Left colon (tissue), 2 donors: ENCODE results near the gene GNMT. TPM values are rescaled to one million over a fixed set of nuclear protein-coding genes. Genes with fewer than 3 reads are reported as not detected.

ENCODE experiments used
- ATAC-seq: fragments of 200-7000 bp; cut with Tn5 transposase; one replicate; pipeline ENCODE4 v1.9.1; 2020; ENCODE audit warnings: mild to moderate bottlenecking, moderate library complexity
- DNase-seq, 2 donors: peaks; one replicate each; pipeline ENCODE4 v3.0.0-alpha.2; 2020
- intact Hi-C, 2 donors: fragments of 100-400 bp; cut with DNase I in 1 of 2; cut with micrococcal nuclease in 1 of 2; formaldehyde crosslinking; loops; one replicate each; pipeline versions ENCODE4 v1.11.2 to v1.14.0; 2022; cut with DNase I, micrococcal nuclease
- total RNA-seq, 2 donors: library from RNA; stranded (reverse); fragmentation: NEBNext Ultra II Directional; extraction: Animal tissue kit (Norgen Biotek cat#: 25700); gene quantifications; one replicate each; pipeline ENCODE4 v1.2.1, GENCODE V29; 2021
- donor health status: DM: no; HTN: no; CAD: no.
- donor health status: DM: yes; HTN: yes; CAD: no.

GNMT gene
- total RNA-seq, 2 donors from 2014 or later = 0.37 TPM; not detected in 1

DNA sequence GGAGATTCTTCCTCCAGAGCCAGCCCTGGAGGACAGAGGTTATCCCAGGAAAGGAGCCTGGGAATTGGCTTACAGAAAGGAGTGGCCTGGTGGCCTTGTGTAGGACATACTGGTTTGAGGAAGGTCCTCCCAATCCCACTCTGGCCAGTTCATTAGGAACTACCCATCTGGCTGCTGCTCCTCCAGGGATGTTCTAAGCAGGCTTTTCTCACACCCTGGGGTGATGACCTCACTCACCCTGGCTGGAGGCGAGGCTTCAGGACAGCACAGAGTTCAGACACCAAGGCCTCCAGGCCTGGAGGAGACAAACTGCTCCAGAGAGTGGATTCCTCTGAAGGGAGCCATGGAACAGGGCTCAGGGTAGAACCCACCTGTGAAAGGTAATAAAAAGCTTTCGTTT, 8.9 kb downstream of the GNMT start:
- no peak for ATAC-seq
- no peak for DNase-seq
- intact Hi-C loops = no loop called here

DNA sequence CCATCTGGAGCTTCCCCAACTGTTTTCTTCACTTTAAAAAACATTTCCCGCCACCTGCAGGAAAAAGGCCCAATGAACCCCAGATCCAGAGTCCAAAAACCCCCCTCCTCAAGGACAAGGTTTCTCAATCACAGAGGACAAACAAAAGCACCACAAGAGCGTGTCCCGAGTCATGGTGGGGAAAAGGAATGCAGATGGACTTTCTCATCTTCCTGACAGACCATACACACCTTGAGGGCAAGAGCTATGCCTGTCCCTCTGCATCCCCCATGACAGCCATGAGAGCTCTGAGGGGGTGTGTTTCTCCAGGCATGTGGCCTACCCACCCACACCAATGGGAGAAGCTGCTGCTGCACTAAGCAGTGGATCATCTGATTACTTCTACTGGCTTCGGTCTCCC, 9.4 kb downstream of the GNMT start:
- DNase-seq (no peak), ATAC-seq (no peak)
- intact Hi-C loops = no loop called here

DNA sequence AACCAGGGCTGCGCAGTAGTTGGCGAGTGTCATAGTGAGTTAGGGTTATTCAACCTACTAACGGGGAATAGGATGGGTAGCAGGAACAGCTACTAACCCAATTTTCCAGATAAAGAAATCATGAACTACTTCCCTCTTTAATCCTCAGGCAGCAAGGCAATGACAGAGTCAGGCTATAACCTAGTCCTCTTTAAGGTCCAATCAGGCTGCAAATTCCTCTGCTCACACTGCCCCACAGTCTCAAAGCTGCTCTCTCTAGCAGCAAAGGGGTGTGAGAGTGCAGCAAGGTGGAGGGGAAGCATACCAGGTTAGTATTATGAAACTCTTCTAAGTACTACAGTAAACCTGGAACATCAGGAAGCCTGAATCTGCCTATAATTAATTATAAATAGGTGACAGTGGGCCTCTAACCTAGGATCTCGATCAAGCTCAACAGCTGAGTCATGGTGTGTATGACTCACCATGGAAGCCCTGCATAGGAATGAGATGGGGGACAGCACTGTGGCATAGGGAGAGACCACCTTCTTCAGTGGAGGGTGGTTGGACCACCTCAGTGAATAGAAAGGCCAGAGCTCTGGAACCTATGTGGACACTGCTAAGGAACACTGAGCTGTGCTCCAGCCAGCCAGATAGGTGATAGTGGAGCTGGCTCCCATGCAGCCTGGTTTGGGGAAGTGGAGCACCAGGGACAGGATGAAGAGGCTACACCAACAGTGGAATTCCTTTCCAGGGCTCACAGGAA, 10.5 kb downstream of the GNMT start:
- ATAC-seq (no peak), DNase-seq (no peak)
- intact Hi-C loops = no loop called here

DNA sequence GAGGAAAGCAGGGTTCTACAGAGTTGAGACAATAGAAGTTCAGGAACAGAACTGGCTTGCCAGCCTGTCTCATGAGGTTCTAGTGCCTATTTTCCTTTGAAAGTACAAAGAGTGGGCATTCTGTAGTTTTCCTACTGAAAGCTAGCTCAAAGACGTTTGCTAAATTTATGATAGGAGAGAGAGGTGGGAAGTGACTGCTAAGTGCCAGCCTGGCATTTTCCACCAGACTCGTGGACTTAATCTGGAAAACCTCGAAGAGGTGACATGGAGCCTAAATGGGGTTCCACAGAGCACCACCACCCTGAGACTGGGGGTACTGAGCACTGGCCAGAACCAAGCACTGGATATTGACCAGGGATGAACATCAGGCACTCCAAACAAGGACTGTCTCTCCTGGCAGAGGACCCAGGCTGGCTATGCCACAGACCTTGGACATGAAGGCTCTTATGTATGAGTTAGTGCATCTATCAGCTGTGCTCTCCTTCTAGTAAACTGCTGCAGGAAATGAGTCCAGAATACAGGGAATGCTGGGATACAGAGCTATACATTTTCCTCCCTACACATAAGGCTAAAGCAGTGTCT, 11.3 kb downstream of the GNMT start:
- ATAC-seq (no peak), DNase-seq (no peak)
- intact Hi-C loops = no loop called here

DNA sequence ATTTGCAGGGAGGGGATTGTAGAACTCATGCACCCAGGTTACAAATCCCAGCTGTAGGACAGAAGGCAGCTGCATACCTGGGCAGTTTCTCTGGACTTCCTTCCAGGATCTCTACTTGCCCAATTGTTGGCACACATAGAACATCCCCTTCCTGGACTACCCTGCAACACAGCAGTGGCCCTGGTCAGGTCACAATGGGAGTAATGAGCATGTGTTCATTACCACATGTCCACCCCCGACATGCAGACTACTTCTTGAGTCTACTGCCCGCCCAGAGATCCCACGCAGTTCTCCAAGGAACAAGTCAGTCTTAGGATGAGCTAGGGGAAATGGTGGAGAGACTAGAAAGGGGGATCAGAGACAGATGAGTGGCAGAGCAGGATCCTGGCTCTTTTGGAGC, 13.4 kb downstream of the GNMT start:
- DNase-seq (no peak), ATAC-seq (no peak)
- intact Hi-C loops = no loop called here

DNA sequence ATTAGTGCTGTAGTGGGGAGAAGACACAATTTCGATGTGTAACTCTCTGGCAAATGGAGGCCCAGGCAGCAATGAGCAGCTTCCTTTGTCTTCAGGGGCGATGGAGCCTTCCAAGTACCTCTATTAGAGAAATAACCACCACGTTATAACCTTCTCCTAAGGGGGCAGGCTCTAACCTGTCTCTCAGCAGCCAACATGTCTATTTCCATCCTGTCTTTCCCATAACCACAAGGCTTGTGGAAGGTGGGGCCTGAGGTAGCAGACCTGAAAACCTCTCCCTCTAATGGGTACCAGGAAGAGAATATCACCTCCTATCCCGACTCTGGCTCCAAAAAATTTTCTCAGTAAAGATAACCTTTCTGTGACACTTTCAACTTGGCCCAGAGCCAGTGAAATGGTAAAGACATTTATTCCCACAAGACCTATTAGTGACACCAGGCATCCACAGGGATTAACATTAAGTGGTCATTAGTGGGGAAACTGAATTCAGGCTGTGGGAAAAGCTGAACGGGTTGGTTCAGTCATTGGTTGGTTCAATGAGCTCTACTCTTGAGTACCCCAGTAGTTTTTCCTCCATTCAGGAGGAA, 14.5 kb downstream of the GNMT start:
- intact Hi-C loops = no loop called here
- ATAC-seq (no peak), DNase-seq (no peak)

DNA sequence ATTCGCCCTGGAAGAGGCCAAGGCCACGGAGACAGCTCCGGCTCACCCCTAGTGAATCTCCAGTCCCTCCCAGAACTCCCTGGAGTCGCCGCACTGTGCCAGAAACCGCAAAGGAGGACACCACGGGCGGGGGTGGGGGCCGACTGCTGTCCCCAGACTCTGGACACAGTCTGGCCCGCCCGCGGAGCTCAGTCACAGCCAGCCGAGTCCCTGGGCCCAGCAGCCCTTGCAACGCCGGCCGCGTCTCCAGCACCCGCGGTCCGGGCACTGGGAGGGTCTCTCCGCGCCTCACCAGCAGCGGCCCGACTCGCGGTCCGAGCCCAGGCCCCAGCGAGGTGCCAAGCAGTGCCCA, 17.9 kb downstream of the GNMT start:
- ATAC-seq = peak; percentile 61
- intact Hi-C loops = no loop called here
- DNase-seq = peak; percentile 38 to 50

DNA sequence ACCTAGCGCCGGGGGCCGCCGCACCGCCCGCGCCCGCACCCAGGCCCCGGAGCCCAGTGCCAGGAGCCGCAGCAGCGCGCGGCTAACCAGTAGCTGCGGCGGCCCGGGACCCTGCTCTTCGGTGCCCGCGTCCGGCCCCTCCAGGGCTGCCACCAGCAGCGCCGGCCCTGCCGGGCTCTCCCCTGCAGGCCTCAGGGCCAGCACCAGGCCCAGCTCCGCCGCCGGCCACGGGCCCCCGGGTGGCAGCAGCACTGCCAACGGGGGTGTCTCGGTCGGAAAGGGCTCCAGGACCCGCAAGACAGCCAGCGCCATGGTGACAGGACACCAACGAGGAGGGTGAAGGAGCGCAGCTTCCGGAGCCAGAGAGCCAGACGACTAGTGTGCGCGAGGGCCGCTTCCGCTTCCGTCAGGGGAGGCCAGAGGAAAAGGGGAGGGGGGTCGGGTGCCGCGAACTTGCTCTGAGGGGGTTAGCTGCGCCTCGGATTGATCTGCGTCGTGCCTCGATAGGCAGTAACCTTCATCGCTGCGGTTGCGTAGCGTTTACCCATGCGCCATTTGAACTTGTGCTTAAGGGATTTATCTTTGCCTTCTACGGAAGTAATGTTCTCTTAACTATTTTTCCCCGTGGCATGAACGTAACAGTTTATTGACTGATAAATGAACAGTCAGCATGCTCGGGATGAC, 18.4 kb downstream of the GNMT start, which contains the start of gene PEX6:
Gene PEX6 (minus strand): TSS at position 343 of the 684 bp plus-strand sequence. CDS start 31 bp downstream, at position 312.
- peak; percentile 93 to 95 for DNase-seq
- intact Hi-C loops = no loop called here
- ATAC-seq = peak; percentile 89

DNA sequence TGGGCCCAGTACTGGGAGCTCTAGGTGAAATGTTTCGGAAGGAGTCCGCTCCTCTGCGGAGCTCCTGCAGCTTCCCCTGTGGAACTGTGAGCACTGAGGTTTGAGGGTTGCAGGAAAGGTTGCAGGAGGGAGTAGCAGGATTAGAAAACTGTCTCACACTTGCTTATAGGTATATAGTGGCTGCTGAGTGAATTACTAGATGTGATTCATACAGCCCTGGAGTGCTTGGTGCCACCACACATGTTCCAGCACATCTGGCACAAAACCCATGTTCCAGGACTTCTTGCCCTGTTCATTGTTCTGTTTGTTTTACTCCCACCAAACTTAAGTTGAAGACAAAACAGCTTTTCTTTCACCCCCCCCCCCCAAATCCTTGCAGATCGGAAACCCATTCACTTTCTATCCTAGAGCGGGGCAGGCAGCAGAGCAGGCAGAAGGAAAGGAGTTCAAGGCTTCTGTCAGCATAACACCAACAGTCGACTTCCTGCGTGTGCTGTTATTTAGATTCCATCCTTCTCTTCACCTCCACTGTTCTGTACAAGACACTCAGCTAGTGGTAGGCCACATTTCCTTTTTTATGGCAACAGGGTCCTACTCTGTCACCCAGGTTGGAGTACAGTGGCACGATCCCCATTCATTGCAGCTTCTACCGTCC, 19.1 kb downstream of the GNMT start:
- DNase-seq (no peak), ATAC-seq (peak; percentile 13)

DNA sequence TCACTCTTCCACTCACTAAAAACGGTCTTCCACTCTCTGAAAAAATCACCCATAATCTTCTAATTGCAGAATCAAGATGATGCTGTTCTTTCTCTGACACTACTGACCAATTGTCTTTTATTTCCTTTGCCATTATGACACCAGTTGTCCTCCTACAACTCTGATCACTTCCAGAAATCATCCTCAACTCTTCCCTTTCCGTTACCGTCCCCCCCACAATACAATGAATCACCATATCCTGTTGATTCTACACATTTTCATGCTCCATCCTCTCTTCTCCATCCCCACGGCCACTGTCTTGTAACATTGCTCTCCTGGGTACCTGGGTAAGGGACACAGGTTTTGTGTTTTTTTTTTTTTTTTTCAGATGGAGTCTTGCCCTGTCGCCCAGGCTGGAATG, 21.3 kb downstream of the GNMT start:
- ATAC-seq (no peak), DNase-seq (no peak)
- intact Hi-C loops = no loop called here

More for the DNA sequence above, 19.1 kb downstream of the GNMT start:
- intact Hi-C loops = no loop called here

DNA sequence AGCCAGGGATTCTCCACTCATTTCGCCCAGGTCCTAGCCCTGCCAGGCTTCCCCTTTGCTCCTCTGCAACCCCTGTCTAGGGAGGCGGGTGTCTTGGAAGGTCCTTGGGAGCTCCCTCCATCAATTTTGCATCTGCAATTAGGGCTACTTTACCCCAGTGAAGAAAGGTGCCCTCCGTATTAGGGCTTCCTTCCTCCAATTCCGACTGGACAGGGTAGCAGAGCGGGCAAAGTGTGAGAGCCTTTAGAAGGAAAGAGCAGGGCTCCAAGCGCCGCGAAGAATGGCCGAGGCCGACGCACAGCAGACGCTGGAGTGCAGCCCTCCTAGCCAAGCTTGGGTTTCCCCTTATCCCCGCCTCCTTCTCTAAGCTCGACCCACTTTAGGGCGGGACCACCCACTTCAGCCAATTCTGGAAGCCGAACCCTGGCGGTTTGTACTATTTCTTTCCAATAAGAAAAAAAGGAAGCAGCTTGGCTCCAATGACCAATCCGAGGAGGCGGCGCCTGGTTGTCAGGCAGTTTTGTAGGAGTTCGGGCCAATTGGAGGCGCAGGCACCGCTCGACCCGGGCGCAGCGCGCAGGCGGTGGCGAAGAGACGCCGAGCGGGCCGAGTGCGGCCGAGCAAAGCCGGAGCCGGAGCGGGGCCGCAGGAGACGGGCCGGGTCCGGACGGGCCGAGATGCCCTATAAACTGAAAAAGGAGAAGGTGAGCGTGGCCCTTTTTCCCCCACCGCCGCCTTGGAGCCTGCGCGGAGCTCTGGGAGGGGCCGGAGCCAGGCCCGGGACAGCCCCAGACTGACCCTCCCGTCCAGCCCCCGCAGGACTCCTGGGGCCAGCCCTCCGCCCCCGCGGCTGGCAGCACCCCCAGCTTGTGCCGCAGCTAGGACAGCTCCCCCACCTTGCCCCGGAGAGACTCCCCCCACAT, 23.7 kb downstream of the GNMT start, which contains the start of gene PPP2R5D:
Gene PPP2R5D (plus strand): TSS at position 570 of the 923 bp plus-strand sequence. CDS start 108 bp downstream, at position 678.
- DNase-seq (peak; percentile 97 to 98), ATAC-seq (peak; percentile 93)
- intact Hi-C loops = no loop called here

DNA sequence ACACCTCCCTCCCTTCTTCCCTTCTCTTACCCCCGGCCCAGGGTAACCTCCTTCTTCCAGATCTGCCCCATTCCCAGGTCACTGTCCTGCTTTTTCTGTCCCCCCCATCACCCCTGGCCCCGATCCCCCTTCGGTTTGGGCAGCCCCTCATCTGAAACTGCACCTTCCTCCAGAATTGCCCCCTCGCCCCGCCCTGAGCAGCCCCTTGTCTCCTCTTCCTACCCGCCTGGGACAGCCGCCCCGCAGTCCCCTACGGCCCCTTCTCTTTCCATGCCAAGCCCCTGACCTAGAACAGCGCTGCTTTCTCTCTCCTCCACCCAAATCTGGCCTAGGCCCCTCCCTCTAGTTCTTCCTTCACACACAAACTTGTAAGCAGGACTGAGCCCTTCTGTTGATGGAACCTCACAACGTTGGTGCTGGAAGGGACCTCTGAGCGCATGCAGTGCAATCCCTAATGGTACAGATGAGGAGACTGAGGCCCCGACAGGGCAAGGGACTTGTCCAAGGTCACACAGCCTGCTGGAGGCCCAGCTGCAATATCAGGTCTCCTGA, 24.4 kb downstream of the GNMT start:
- ATAC-seq (no peak), DNase-seq (peak in 1 of 2 donors; percentile 38)
- intact Hi-C loops = no loop called here

DNA sequence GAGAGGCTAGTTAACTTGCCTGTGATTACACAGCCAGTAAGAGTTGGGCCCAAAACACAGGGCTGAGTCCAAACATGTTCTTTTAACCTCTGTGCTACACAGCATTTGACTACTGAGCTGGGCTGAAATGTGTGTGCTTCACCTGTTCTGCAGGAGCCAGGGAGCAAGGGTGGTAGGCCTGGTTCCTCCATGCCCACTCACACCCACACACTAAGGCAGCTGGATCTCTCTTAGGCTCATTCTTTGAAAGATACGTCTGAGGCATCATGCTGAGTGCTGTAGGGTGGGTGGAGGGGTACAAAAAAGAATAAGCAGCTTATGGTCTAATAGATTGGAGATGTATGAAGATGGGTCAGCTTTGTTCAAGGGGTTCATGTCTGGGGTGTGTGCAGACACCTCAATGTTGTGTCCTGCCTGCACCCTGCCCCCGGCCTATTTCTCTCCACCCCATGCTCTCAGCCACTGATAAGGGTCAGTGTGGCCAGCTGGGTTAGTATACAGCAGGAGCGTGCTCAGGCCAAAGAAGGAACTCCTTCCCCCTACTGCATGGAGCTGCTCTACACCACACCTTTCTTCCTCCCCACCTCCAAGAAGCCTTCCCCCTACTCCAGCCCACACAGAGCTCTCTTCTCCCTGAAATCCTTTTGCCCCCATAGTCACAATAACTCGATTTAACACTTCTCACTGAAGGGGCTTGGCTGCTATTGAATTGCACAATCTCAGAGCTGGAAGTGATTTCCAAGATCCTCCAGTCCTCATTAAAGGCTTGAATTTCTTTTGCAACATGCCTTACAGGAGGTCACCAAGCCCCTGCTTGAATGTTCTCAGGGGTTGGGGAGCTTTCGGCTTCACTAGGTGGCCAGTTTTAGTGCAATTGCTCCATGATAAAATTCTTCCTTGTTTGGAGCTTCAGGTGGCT, 27.2 kb downstream of the GNMT start:
- intact Hi-C loops = no loop called here
- DNase-seq (no peak), ATAC-seq (no peak)

DNA sequence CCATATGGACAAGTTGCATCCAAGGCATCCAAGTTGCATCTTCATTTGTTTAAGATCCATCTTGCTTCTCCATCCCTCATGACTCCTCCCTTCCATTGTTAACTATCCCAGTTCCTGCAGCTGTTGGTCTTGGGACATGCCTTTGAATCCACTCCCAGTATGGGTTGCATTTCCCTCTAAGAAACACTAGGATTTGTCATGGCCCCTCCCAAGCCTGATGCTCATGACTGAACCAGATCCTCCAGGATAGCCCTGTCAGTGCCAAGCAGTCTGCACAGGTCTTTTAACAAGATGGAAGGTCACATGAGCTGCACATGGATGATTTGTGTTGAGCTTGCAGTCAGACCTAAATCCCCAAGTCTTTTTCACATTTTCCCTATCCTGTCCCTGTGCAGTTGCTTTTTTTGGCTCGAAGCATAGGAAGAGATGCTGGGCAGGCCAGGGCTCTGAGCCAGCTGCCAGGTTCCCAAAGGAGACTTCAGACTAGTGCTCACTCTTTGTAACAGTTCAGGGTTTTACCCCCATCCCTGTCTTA, 28.0 kb downstream of the GNMT start:
- ATAC-seq = no peak
- DNase-seq = no peak
- intact Hi-C loops = no loop called here

DNA sequence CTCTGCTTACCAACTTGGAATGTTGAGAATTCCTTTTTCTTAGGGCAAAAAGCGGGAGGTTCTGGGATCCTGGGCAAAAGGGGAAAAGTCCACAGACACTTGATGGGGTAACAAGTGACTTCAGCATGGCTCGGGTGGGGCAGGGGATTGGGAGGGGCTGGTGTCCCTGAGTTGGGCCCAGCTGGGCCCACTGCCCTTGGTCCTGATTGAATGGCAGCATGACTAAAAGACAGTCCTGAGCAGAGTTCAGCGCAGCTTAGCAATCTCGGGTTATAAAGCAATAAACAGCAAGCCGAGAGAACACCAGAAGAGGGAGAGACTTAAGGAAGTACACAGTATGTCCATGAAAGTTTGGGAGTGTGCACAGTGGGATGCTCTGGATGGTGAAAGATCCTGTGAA, 29.4 kb downstream of the GNMT start:
- peak; percentile 95 for ATAC-seq
- intact Hi-C loops = no loop called here
- peak; percentile 53 to 72 for DNase-seq

DNA sequence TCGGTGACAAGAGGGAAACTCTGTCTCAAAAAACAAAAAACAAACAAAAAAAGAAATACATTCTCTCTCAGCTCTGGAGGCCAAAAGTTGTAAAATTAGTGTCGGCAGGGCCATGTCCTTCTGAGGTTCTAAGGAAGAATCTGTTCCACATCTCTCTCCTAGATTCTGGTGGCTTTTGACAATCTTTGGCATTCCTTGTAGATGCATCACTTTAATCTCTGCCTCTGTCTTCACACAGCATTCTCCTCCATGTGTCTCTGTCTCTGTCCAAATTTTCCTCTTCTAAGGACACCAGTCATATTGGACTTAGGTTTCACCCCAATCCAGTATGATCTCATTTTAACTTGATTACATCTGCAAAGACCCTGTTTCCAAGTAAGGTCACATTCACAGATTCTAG, 32.9 kb downstream of the GNMT start:
- ATAC-seq = no peak
- no peak for DNase-seq
- intact Hi-C loops = no loop called here

DNA sequence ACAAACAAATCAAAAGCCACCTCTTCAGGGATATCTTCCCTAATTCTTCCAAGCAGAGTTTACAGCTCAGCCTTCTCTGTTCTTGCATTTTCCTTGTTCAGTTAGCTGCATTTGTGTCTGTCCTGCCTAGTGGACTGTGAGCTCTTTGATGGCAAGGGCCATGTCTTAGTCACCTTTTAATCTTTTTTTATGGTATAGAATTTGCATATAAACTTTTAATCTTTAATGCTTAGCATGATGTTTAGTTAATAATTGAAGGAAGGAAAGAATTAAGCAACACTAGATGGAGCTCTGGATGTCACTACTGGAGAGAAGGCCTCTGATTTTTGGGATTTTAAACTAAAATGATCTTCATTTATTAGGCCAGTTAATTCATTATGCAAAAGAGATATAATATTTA, 36.0 kb downstream of the GNMT start:
- peak; percentile 93 for ATAC-seq
- no peak for DNase-seq
- intact Hi-C loops = no loop called here
